Skin of body (tissue), 2 donors: ENCODE data around the gene AKR1D1. TPM values are rescaled to one million over a fixed set of nuclear protein-coding genes. Genes with fewer than 3 reads are reported as not detected.
"Not testable (repeated sequence)": the region's sequence is repeated elsewhere in the genome, so short reads cannot be mapped to it uniquely, and the experiment has no call there.

Source experiments
- DNase-seq: peaks from one replicate; lab custom pipeline; 2025; lab: John Stamatoyannopoulos, UW
- total RNA-seq: library from RNA; depleted of rRNA; stranded (reverse); fragments of >200 nt; gene quantifications from one replicate; pipeline ENCODE4 v1.2.3, GENCODE V29; 2014

Gene AKR1D1
- total RNA-seq, 1 donor from 2014 or later, result not detected

DNA sequence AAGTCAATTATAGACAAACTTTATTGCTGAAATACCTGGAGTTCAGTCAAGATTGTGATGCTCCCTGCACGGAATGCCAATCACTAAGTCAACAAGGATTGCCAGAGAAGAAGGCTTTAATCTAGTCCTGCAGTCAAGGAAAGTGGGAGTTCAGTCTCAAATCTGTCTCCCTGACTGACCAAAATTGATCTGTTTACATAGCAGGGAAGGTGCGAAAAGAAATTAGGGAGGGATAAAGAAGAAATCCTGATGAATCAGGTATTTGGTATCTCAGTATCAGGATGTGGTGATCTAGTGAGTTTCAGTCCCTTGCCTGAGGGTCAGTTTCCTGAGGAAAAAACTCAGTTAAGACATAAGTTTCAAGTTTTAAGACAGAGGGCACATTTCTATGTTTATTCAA is 2.1 kb upstream of the AKR1D1 start:
- no peak for DNase-seq

DNA sequence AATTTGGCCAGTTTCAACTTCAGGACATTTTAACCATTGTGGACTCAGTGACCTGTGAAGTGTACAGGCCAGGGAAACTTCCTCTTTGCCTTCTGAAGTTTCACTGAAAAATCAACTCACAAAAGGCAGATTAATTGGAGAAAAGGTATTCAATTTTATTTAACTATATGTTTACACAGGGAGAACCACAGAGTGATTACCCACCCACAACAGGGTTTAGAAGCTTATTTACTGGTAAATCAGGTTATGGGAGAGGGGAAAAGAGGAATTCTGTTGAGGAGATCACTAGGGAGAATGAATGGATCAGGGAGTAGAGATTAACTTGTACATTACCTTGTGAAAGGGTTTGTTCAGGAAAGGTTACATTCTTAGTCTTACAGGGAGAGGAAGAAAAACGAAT is 1.7 kb upstream of the AKR1D1 start:
- DNase-seq, result no peak

GRCh38 chr7:138075350-138075749 is 909 bp upstream of the AKR1D1 start:
- no peak for DNase-seq

- not testable (repeated sequence) for DNase-seq
Measured at GRCh38 chr7:138075786-138076185, 473 bp upstream of the AKR1D1 start.

- no peak for DNase-seq
Measured at GRCh38 chr7:138077809-138078208, 1.6 kb downstream of the AKR1D1 start.

DNA sequence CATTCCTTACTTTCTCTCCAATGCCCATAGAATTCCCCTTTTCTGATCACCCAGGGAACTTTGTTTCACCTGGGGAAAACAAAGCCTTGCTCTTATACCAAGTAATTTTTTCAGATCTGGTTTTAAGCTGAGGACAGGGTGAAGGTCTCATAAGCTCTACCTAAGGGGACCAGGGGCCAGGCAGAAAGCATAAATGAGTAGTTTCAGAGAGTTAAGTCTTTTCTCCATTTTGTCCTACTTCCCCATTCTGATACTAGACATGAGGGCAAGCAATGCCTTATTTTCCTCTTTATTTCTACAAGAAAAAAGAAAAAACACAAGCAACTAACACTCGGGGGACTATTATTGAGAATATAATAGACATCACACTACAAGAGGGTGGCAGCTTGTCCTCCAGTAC is 2.9 kb downstream of the AKR1D1 start:
- no peak for DNase-seq

DNA sequence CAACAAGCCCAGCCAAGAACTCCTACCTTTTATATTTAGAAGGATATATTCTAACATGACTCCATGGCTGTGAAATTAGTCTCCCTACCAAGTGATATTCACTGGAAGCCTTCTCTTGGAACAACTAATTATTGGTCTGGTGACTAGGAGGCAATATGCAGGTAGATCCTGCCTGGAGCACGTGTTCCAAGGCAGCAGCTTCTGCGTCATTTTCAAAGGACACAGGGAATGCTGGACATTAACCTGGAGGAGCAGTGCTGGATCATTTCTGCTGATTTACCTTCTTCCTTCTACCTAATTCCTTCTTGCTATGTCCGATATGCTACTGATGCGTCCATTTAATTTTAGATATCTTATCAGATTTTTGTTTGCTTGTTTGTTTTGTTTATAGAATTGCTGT is 5.6 kb downstream of the AKR1D1 start:
- no peak for DNase-seq

- DNase-seq, result no peak
Measured at GRCh38 chr7:138083859-138084258, 7.6 kb downstream of the AKR1D1 start.

DNA sequence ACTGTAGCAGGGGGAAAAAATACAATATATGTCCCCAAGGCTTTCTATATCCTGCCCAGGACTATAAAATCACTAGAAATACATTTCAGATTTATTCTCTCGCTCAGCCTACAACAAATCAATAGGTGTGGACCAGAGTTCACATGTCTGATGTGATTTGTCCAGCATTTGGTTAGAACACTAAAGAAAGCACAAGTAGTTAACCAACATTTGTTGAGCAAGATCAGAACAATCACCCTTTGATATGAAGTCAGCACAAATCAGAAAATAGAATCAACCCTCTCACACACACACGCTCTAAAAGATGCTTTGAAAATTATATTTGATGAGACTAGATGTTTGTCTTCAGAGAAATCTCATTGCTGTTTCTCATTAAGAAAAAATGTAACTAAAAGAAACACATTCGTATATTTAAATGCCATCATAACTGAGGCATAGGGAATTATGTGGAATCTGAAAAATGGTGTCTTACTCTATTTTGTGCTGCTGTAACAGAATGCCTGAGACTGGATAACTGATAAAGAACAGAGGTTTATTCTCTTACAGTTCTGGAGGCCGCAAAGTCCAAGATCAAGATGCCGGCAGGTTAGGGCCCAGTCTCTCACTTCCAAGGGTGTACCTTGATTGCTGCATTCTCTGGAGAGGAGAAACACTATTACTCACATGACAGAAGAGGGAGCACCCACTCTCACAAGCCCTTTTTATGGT is 10.5 kb downstream of the AKR1D1 start:
- no peak for DNase-seq

GRCh38 chr7:138089080-138089901 is 13.0 kb downstream of the AKR1D1 start:
- DNase-seq, result no peak

DNA sequence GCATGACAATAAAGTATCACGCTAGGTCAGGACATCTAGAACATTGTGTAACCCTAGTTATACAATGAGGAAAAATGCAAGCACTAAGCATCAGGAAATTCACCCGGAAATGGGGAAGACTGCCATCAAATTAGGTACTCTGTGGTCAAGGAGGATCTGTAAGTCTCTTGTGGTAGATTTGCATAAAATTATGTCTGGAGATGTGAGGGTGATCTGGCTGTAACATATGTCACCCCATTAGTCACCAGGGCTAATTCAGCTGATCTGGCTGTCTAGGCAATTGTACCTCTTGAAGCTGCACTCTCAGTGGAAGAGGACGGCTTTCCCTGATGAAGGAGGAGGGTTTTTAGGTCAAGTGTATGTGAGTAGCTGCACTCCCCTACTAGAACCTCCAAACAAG is 14.8 kb downstream of the AKR1D1 start:
- DNase-seq, result no peak

DNA sequence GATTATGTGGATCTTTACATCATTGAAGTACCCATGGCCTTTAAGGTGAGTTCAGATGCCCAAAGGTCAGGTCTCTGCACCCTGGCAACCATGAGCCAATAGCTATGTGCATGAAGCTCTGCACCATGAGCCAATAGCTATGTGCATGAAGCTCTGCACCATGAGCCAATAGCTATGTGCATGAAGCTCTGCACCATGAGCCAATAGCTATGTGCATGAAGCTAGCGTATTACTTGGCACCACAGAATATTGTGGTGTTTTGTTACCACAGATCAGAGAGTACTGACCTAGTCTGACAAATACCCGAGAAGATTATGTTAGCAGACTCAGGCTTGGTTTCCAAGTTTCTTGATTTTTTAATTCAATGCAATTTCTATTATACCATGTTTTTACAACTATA is 15.6 kb downstream of the AKR1D1 start:
- DNase-seq, result not testable (repeated sequence)

DNA sequence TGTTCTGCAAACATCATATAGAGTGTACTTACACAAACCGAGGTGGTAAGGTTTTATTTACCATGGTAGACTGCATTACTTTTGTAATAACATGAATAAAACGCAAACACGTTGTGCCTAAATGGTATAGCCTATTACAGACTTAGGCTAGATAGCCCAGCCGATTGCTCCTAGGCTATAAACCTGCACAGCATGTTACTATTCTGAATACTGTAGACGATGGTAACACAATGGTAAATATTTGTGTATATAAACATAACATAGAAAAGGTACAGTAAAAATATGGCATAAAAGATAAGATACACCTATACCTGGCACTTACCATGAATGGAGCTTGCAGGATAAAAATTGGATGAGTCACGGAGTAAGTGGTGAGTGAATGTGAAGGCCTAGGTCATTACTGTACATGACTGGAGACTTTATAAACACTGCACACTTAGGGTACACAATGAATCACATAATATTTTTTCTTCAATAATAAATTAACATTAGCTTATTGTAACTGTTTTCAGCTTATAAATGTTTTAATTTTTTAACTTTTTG is 16.3 kb downstream of the AKR1D1 start:
- DNase-seq, result no peak

GRCh38 chr7:138095972-138096935 is 20.0 kb downstream of the AKR1D1 start:
- no peak for DNase-seq

GRCh38 chr7:138097064-138097741 is 20.9 kb downstream of the AKR1D1 start:
- DNase-seq, result no peak

GRCh38 chr7:138099813-138100212 is 23.6 kb downstream of the AKR1D1 start:
- no peak for DNase-seq

GRCh38 chr7:138105221-138105620 is 29.0 kb downstream of the AKR1D1 start:
- DNase-seq, result no peak

DNA sequence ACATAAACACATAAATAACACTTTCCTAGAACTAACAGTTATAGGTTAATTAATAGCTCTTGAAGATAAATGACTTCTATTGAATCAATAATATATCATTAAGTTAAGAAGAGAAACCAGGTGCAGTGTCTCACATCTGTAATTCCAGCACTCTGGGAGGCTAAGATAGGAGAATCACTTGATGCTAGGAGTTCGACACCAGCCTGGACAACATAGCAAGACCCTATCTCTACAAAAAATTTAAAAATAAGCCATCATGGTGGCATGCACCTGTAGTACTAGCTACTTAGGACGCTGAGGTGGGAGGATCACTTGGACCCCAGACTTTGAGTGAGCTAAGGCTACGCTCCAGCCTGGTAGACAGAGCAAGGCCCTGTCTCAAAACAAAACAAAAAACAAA is 38.8 kb downstream of the AKR1D1 start:
- DNase-seq, result no peak

DNA sequence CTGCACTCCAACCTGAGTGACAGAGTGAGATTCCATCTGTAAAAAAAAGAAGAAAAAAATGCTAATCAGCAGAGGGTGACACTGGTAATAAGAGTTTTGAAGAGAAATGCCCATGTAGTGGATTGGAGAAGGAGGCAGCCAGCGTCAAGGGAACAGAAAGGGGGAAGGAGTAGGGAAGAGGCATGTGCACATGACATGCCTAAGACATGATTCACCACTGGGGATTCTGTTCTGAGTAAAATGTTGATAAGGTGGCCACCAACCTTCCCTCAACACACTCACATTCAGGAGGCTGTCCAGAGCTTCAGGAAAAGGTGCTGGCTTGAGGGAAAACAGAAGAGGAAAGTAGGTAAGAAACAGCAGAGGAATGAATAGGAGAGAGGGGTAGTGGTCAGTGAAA is 39.9 kb downstream of the AKR1D1 start:
- no peak for DNase-seq

DNA sequence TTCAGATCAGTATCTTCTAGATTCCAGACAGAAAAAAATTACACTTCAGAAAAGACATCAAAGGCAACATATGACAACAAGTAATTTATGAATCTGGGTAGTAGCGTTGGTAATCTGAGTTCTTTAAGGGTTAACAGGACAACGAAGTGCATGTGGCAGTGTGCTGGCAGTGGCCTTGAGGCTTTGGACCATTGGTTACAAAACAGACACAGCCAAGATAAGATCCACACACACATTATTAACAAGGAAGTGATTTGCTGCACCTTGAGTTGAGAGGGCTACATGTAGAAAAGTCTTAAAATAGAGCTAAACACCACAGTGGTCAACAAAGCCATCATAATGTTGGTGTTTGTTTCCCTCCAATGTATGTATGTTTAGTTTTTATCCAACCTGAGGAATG is 40.6 kb downstream of the AKR1D1 start:
- DNase-seq, result no peak
